Lung (tissue), 12 donors: Measurements from ENCODE around the gene AP4M1. TPM values are rescaled to one million over a fixed set of nuclear protein-coding genes. Genes with fewer than 3 reads are reported as not detected.
A peak's percentile ranks its signal among the peaks of the same experiment; 100 is the strongest.

Source experiments
- ATAC-seq: fragments of 200-7000 bp; cut with Tn5 transposase; one replicate; pipeline ENCODE4 v1.9.1; 2020; ENCODE audit warnings: moderate number of reproducible peaks; ENCODE audit not compliant: insufficient read depth, low FRiP score
- DNase-seq, 3 donors: peaks; one replicate each; pipeline ENCODE4 v3.0.0-alpha.2; 2013 to 2017
- H3K27ac ChIP-seq, 2 donors: one replicate each; pipeline ENCODE4 v1.5.1; 2013; ENCODE audit warnings: mild to moderate bottlenecking in 2 of 2, moderate library complexity in 2 of 2, control low read depth in 1 of 2, inconsistent platforms in 1 of 2, low read depth in 1 of 2, low read length in 1 of 2
- H3K27me3 ChIP-seq, 3 donors: one replicate each; pipeline ENCODE4 v1.5.1; 2013; ENCODE audit warnings: low read length in 2 of 3; ENCODE audit not compliant: control insufficient read depth in 3 of 3, insufficient read depth in 3 of 3
- H3K36me3 ChIP-seq, 4 donors: one replicate each; pipeline ENCODE4 v1.5.1; 2013; ENCODE audit warnings: low read length in 4 of 4, mild to moderate bottlenecking in 1 of 4, moderate library complexity in 1 of 4; ENCODE audit not compliant: control insufficient read depth in 4 of 4, insufficient read depth in 4 of 4
- H3K4me1 ChIP-seq, 5 donors: one replicate each; pipeline ENCODE4 v1.5.1; 2013; ENCODE audit warnings: low read length in 5 of 5, mild to moderate bottlenecking in 2 of 5, moderate library complexity in 1 of 5; ENCODE audit not compliant: control insufficient read depth in 5 of 5, insufficient read depth in 5 of 5
- H3K4me3 ChIP-seq: one replicate; pipeline ENCODE4 v1.5.1; 2013; ENCODE audit warnings: mild to moderate bottlenecking, control low read depth, moderate library complexity
- H3K9ac ChIP-seq, 2 donors: one replicate each; pipeline ENCODE4 v1.5.1; 2013; ENCODE audit warnings: low read length in 2 of 2, control low read depth in 1 of 2; ENCODE audit not compliant: insufficient read depth in 1 of 2
- H3K9me3 ChIP-seq, 4 donors: one replicate each; pipeline ENCODE4 v1.5.1; 2013; ENCODE audit warnings: low read length in 3 of 4, mild to moderate bottlenecking in 1 of 4, moderate library complexity in 1 of 4; ENCODE audit not compliant: control insufficient read depth in 4 of 4, insufficient read depth in 3 of 4
- WGBS, 2 donors: extraction: QIAGEN DNeasy Blood & Tissue Kit; methylation state at CpG; one replicate each; pipeline ENCODE4 v1.1.7; 2013; 5-methylcytosine and 5-hydroxymethylcytosine counted together
- polyA plus RNA-seq, 2 donors: library from polyadenylated mRNA; stranded (reverse); fragments of 200-250 nt; gene quantifications; one replicate each; pipeline ENCODE4 v1.2.1, GENCODE V29; 2013
- total RNA-seq, 2 donors: library from RNA; depleted of rRNA in 1 of 2; stranded (reverse); fragments of >200 nt in 1 of 2; gene quantifications; one replicate each; pipeline ENCODE4 v1.2.1, GENCODE V29; 2014 to 2021
- TF ChIP-seq, protein P1 (sequence below): IDR thresholded peaks from 2 replicates; pipeline ENCODE4 v1.5.1; 2012; ENCODE audit warnings: mild to moderate bottlenecking; ENCODE audit errors: control extremely low read depth, extremely low read depth
- donor health status: control.
- donor health status: control.
- donor health status: Bipolar disorder and iron deficiency.
- donor health status: healthy.
- donor health status: DM: yes; HTN: yes; CAD: no.

The AP4M1 gene
- total and polyA plus RNA-seq, 4 donors, result 14.8 to 24.2 (median 17.1) TPM

- ATAC-seq (no peak), DNase-seq (no peak)
- TF ChIP-seq, protein P1, sequence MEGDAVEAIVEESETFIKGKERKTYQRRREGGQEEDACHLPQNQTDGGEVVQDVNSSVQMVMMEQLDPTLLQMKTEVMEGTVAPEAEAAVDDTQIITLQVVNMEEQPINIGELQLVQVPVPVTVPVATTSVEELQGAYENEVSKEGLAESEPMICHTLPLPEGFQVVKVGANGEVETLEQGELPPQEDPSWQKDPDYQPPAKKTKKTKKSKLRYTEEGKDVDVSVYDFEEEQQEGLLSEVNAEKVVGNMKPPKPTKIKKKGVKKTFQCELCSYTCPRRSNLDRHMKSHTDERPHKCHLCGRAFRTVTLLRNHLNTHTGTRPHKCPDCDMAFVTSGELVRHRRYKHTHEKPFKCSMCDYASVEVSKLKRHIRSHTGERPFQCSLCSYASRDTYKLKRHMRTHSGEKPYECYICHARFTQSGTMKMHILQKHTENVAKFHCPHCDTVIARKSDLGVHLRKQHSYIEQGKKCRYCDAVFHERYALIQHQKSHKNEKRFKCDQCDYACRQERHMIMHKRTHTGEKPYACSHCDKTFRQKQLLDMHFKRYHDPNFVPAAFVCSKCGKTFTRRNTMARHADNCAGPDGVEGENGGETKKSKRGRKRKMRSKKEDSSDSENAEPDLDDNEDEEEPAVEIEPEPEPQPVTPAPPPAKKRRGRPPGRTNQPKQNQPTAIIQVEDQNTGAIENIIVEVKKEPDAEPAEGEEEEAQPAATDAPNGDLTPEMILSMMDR, result no peak
- H3K4me1 ChIP-seq, result peaks cover 0 to 11% (median 7%) of the 10 kb centered on the region in 5 donors
- H3K27ac ChIP-seq, result peak overlapping the region in 1 of 2 donors; percentile 23
- 87 to 89% methylated on average over 16 of the region's 16 CpGs for WGBS, 2 donors
- H3K9ac ChIP-seq, result no peak overlapping the region
- H3K4me3 ChIP-seq, result no peak overlapping the region
- no peaks in the 10 kb centered on the region for H3K27me3 ChIP-seq
- peaks cover 24 to 65% (median 60%) of the 10 kb centered on the region in 4 donors for H3K36me3 ChIP-seq
- H3K9me3 ChIP-seq, result no peaks in the 10 kb centered on the region
Observed at GRCh38 chr7:100093925-100094486, 7.4 kb upstream of the AP4M1 start.

GRCh38 chr7:100095289-100095688 lies 6.2 kb upstream of the AP4M1 start:
- no peak overlapping the region for H3K4me3 ChIP-seq
- no peaks in the 10 kb centered on the region for H3K27me3 ChIP-seq
- peaks cover 0 to 12% (median 11%) of the 10 kb centered on the region in 5 donors for H3K4me1 ChIP-seq
- peaks cover 23 to 74% (median 66%) of the 10 kb centered on the region in 4 donors for H3K36me3 ChIP-seq
- WGBS, 2 donors, result 80 to 86% methylated on average over 9 of the region's 9 CpGs
- H3K9ac ChIP-seq, result no peak overlapping the region
- ATAC-seq, result no peak
- H3K27ac ChIP-seq, result no peak overlapping the region
- no peaks in the 10 kb centered on the region for H3K9me3 ChIP-seq
- DNase-seq, result no peak
- TF ChIP-seq, protein P1, result no peak

GRCh38 chr7:100095704-100096103 lies 5.7 kb upstream of the AP4M1 start:
- 92 to 95% methylated on average over 17 of the region's 17 CpGs for WGBS, 2 donors
- Histone ChIP-seq H3K27me3 (no peaks in the 10 kb centered on the region), H3K9ac (no peak overlapping the region), H3K4me1 (peaks cover 0 to 12% (median 11%) of the 10 kb centered on the region in 5 donors), H3K9me3 (no peaks in the 10 kb centered on the region), H3K36me3 (peaks cover 21 to 70% (median 63%) of the 10 kb centered on the region in 4 donors), H3K4me3 (no peak overlapping the region), H3K27ac (no peak overlapping the region)
- DNase-seq (no peak), ATAC-seq (no peak)
- TF ChIP-seq, protein P1, result no peak

GRCh38 chr7:100098913-100099312 lies 2.5 kb upstream of the AP4M1 start:
- Histone ChIP-seq H3K36me3 (peaks cover 21 to 48% (median 42%) of the 10 kb centered on the region in 4 donors), H3K4me3 (no peak overlapping the region)

More at GRCh38 chr7:100098913-100099312, 2.5 kb upstream of the AP4M1 start:
- DNase-seq (no peak), ATAC-seq (no peak)
- WGBS, 2 donors, result 81 to 91% methylated on average over 10 of the region's 10 CpGs
- H3K27me3 ChIP-seq, result no peaks in the 10 kb centered on the region
- H3K27ac ChIP-seq, result no peak overlapping the region
- TF ChIP-seq, protein P1, result no peak
- H3K9ac ChIP-seq, result no peak overlapping the region
- peaks cover 0 to 15% (median 11%) of the 10 kb centered on the region in 5 donors for H3K4me1 ChIP-seq
- no peaks in the 10 kb centered on the region for H3K9me3 ChIP-seq
